ENCODE data around the gene NTSR1.

Gene NTSR1

GRCh38 chr20:62741701-62742491, 33.3 kb downstream of the NTSR1 start:
- no peak for DNase-seq

GRCh38 chr20:62742550-62742949, 33.9 kb downstream of the NTSR1 start:
- DNase-seq: no peak

- DNase-seq: no peak
These were observed 34.5 kb downstream of the NTSR1 start for GRCh38 chr20:62742979-62743776.

- DNase-seq: no peak
These were observed 35.2 kb downstream of the NTSR1 start for GRCh38 chr20:62743777-62744317.

GRCh38 chr20:62744741-62745191, 36.1 kb downstream of the NTSR1 start:
- no peak for DNase-seq

- DNase-seq: no peak
These were observed 36.8 kb downstream of the NTSR1 start for GRCh38 chr20:62745279-62745951.

GRCh38 chr20:62745952-62746288, 37.3 kb downstream of the NTSR1 start:
- no peak for DNase-seq

- DNase-seq: no peak
These were observed 39.7 kb downstream of the NTSR1 start for GRCh38 chr20:62748311-62748710.

GRCh38 chr20:62749851-62750445, 41.3 kb downstream of the NTSR1 start:
- DNase-seq: no peak

GRCh38 chr20:62751551-62752150, 43.0 kb downstream of the NTSR1 start:
- DNase-seq: no peak

- DNase-seq: no peak
These were observed 43.6 kb downstream of the NTSR1 start for GRCh38 chr20:62752181-62752670.

- no peak for DNase-seq
These were observed 44.2 kb downstream of the NTSR1 start for GRCh38 chr20:62752671-62753501.

- no peak for DNase-seq
These were observed 45.0 kb downstream of the NTSR1 start for GRCh38 chr20:62753626-62754025.

- no peak for DNase-seq
These were observed 45.7 kb downstream of the NTSR1 start for GRCh38 chr20:62754122-62754990.

- DNase-seq: no peak
These were observed 46.3 kb downstream of the NTSR1 start for GRCh38 chr20:62754991-62755356.

- DNase-seq: no peak
These were observed 47.4 kb downstream of the NTSR1 start for GRCh38 chr20:62755817-62756724.

GRCh38 chr20:62758226-62758912, 49.7 kb downstream of the NTSR1 start:
- DNase-seq: no peak

- DNase-seq: no peak
These were observed 51.4 kb downstream of the NTSR1 start for GRCh38 chr20:62759981-62760431.

GRCh38 chr20:62760471-62760855, 51.8 kb downstream of the NTSR1 start:
- no peak for DNase-seq

Data from NCI-H748 treated with DMSO at 0.1 percent for 48 hours (cell line).